ENCODE data around the gene RNF220.

DNA sequence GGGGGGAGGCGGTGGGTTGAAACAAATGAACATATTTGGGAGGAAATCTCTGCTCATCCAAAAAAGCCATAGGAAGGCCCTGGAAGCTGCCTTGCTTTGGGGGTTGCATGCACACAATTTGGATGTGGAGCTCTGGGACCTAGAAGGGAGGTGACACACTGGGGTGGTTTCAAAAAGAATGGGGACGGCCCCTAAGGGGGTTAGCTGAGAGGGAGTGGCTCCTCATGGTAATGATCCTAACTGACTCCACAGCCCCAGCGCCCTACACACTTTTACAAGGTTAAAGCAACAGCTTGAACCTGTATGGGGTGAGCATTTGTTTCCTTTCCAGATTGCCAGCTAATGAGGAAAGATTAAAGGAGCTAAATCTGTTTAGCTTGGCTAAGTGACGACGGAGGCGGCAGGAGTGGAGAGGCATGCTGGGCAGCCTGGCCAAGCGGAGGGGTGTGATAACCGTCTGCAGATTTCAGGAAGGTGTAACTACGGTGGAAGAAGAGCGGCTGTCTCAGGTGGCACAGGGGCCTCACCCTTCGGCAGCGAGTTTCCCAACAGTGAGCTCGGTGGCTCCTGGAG lies 107.3 kb downstream of the RNF220 start:
- TF ChIP-seq, protein P1, sequence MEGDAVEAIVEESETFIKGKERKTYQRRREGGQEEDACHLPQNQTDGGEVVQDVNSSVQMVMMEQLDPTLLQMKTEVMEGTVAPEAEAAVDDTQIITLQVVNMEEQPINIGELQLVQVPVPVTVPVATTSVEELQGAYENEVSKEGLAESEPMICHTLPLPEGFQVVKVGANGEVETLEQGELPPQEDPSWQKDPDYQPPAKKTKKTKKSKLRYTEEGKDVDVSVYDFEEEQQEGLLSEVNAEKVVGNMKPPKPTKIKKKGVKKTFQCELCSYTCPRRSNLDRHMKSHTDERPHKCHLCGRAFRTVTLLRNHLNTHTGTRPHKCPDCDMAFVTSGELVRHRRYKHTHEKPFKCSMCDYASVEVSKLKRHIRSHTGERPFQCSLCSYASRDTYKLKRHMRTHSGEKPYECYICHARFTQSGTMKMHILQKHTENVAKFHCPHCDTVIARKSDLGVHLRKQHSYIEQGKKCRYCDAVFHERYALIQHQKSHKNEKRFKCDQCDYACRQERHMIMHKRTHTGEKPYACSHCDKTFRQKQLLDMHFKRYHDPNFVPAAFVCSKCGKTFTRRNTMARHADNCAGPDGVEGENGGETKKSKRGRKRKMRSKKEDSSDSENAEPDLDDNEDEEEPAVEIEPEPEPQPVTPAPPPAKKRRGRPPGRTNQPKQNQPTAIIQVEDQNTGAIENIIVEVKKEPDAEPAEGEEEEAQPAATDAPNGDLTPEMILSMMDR (IDR thresholded peaks at IDR 0.05): no peak
- no peak for TF ChIP-seq POLR2A (IDR thresholded peaks at IDR 0.05)
- no peak for TF ChIP-seq EP300 (IDR thresholded peaks at IDR 0.05)
- no peak for TF ChIP-seq POLR2AphosphoS5 (IDR thresholded peaks at IDR 0.05)
